RWPE1 (cell line): Measurements from ENCODE around the gene IL1B.
A peak's percentile ranks its signal among the peaks of the same experiment; 100 is the strongest.
"Not testable (repeated sequence)": the region's sequence is repeated elsewhere in the genome, so short reads cannot be mapped to it uniquely, and the experiment has no call there.

Source experiments
- CTCF ChIA-PET: fragments of 350-600 bp; sonication (Branson Sonifier 250); formaldehyde crosslinking; extraction: SDS; loops from one replicate; lab custom pipeline; 2021; lab: Yijun Ruan, JAX
- POLR2A ChIA-PET: fragments of 400-600 bp; formaldehyde crosslinking; extraction: SDS; loops from one replicate; lab custom pipeline; 2020; ENCODE audit warnings: antibody characterized with exemption; ENCODE audit not compliant: low non-redundant PET; lab: Yijun Ruan, JAX
- DNase-seq: peaks from one replicate; pipeline ENCODE4 v3.0.0; 2012; ENCODE audit warnings: low spot score
- H3K27ac ChIP-seq: fragments of 450-650 bp; 2 replicates; pipeline ENCODE4 v1.5.1; 2017
- TF ChIP-seq, protein P1 (sequence below): fragments of 450-650 bp; conservative IDR thresholded peaks from 2 replicates; pipeline ENCODE4 v1.5.1; 2017; ENCODE audit warnings: low read depth, mild to moderate bottlenecking

The IL1B gene

DNA sequence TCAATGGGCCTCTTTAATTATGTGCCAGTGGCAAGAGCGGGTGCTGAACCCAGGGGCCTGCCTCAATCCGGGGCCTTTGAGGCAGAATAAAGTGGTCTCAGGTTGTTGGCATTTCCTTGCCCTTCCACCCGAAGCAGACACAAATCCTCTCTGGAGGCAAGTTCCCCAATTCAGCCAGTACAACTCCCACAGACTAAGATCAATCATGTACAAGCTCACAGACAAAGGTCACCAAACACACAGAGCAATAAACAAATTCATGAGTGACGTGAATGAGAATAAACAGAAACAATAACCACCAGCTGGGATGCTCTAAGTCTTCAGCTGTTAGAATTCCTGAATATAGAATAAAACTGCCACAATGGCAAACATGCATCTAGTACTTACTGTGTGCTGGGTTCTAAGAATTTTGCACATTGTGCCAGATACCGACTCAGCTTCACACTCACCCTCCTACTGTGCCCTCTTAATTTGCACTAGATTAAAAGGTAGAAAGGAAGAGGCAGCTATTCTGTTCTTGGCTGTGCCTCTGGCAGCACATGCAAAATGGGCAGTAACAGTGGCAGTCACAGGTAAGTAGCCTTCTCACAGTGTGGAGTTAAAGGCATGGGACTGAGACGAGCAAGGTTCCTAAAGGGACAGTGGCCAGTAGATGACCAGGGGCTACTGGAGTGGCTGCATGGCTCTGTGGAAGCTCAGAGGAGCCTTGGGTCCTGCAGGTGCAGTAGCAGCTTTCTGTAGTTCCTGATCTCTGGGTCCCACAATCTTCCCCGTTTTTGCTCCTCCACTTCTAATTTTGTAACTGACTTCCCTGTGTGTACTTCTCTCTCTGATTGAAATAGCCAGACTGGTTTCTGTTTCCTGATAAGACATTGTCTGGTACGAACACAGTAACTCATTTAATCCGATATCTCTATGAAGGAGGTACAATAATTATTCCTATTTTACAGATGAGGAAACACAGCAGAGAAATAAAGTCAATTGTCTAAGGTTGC lies 34.6 kb upstream of the IL1B start:
- CTCF ChIA-PET = interaction anchor here (0.5 to 1.2 kb wide), 4 partner anchors 10 to 767 kb away, joined by 3 to 5 read pairs (median 4); no protein-coding TSS in a partner anchor
- DNase-seq = no peak
- peak overlapping the region; percentile 93 for H3K27ac ChIP-seq

GRCh38 chr2:112869258-112869842 lies 32.8 kb upstream of the IL1B start:
- POLR2A ChIA-PET = no interaction called here
- peak overlapping the region; percentile 93 for H3K27ac ChIP-seq

More for the DNA sequence above, 34.6 kb upstream of the IL1B start:
- POLR2A ChIA-PET = no interaction called here
- TF ChIP-seq, protein P1, sequence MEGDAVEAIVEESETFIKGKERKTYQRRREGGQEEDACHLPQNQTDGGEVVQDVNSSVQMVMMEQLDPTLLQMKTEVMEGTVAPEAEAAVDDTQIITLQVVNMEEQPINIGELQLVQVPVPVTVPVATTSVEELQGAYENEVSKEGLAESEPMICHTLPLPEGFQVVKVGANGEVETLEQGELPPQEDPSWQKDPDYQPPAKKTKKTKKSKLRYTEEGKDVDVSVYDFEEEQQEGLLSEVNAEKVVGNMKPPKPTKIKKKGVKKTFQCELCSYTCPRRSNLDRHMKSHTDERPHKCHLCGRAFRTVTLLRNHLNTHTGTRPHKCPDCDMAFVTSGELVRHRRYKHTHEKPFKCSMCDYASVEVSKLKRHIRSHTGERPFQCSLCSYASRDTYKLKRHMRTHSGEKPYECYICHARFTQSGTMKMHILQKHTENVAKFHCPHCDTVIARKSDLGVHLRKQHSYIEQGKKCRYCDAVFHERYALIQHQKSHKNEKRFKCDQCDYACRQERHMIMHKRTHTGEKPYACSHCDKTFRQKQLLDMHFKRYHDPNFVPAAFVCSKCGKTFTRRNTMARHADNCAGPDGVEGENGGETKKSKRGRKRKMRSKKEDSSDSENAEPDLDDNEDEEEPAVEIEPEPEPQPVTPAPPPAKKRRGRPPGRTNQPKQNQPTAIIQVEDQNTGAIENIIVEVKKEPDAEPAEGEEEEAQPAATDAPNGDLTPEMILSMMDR = no peak

GRCh38 chr2:112867701-112868631 lies 31.4 kb upstream of the IL1B start:
- peak overlapping the region; percentile 93 for H3K27ac ChIP-seq
- ChIA-PET POLR2A (no interaction called here), CTCF (interaction anchor here (0.6 to 1.2 kb wide), 3 partner anchors 18 to 130 kb away, joined by 3 to 8 read pairs (median 4); no protein-coding TSS in a partner anchor)
- no peak for DNase-seq
- TF ChIP-seq, protein P1 = no peak

More at GRCh38 chr2:112869258-112869842, 32.8 kb upstream of the IL1B start:
- TF ChIP-seq, protein P1 = no peak
- peak; percentile 79 for DNase-seq
- CTCF ChIA-PET = no interaction called here

- POLR2A ChIA-PET = no interaction called here
- no peak overlapping the region for H3K27ac ChIP-seq
- CTCF ChIA-PET = no interaction called here
- TF ChIP-seq, protein P1 = no peak
- DNase-seq = no peak
Measured at GRCh38 chr2:112866128-112866835, 29.7 kb upstream of the IL1B start.

GRCh38 chr2:112864072-112864471 lies 27.5 kb upstream of the IL1B start:
- ChIA-PET POLR2A (no interaction called here), CTCF (interaction anchor here (0.5 kb wide), 1 partner anchor 13 kb away, joined by 3 read pairs; no protein-coding TSS in a partner anchor)
- H3K27ac ChIP-seq = no peak overlapping the region
- DNase-seq = no peak
- TF ChIP-seq, protein P1 = no peak

DNA sequence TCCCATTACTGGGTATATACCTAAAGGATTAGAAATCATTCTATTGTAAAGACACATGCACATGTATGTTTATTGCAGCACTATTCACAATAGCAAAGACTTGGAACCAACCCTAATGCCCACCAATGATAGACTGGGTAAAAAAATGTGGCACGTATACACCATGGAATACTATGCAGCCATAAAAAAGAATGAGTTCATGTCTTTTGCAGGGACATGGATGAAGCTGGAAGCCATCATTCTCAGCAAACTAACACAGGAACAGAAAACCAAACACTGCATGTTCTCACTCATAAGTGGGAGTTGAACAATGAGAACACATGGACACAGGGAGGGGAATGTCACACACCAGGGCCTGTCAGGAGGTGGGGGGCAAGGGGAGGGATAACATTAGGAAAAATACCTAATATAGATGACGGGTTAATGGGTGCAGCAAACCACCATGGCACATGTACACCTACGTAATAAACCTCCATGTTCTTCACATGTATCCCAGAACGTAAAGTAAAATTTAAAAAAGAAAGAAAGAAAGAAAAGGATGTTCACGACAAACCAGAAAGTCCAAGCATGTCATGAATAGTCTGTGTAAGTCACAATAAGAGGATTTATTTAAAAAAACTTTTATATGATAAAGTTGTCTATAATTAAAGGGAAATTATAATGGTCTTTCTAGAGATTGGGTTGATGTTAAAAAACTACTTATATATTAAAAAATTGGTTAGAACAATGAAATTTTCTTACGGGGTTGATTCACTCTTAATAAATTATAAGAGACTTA lies 23.0 kb upstream of the IL1B start:
- POLR2A ChIA-PET, CTCF ChIA-PET, DNase-seq, H3K27ac ChIP-seq: not testable (repeated sequence)
